ENCODE measurements around the gene ATN1.

DNA sequence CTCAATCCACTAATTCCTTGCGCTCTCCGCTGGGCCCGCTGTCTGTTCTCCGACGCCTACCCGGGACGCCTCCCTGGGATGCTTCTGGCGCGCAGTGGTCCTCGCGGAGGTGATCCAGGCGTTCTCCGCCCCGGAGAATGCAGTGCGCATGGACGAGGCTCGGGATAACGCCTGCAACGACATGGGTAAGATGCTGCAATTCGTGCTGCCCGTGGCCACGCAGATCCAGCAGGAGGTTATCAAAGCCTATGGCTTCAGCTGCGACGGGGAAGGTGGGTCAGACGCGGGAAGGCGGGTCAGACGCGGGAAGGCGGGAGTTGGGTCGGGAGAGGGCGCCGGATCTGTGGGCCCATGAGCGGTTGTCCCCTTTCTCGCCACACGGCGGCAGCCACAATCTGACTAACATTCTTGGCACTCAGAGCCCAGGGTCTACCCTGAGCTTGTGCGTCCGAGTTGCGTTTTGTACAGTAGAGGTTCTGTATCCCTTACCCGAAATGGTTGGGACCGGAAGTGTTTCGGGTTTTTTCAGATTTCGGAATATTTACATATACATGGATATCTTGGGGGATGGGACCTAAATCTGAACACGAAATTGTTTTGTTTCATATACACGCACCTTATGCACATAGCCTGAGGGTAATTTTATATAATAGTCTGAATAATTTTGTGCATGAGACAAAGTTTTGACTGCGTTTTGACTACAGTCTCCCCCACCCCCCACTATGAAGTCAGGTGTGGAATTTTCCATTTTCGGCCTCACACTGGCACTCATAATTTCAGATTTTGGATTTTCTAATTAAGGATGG is 16.8 kb downstream of the ATN1 start:
- TF ChIP-seq EZH2 (IDR thresholded peaks at IDR 0.05) = no peak
- TF ChIP-seq, protein P1, sequence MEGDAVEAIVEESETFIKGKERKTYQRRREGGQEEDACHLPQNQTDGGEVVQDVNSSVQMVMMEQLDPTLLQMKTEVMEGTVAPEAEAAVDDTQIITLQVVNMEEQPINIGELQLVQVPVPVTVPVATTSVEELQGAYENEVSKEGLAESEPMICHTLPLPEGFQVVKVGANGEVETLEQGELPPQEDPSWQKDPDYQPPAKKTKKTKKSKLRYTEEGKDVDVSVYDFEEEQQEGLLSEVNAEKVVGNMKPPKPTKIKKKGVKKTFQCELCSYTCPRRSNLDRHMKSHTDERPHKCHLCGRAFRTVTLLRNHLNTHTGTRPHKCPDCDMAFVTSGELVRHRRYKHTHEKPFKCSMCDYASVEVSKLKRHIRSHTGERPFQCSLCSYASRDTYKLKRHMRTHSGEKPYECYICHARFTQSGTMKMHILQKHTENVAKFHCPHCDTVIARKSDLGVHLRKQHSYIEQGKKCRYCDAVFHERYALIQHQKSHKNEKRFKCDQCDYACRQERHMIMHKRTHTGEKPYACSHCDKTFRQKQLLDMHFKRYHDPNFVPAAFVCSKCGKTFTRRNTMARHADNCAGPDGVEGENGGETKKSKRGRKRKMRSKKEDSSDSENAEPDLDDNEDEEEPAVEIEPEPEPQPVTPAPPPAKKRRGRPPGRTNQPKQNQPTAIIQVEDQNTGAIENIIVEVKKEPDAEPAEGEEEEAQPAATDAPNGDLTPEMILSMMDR (IDR thresholded peaks at IDR 0.05) = peak; percentile 73

Data from neural progenitor cell (in vitro differentiated cells).